Tibial nerve (tissue), 3 donors: ENCODE measurements around the gene TPD52L2.

Experiments used
- POLR2A ChIP-seq, 2 donors: fragments of 450-650 bp; IDR thresholded peaks; one replicate each; pipeline ENCODE4 v1.6.1; 2017; ENCODE audit warnings: antibody characterized with exemption in 2 of 2, mild to moderate bottlenecking in 2 of 2, moderate library complexity in 2 of 2
- TF ChIP-seq, protein P1 (sequence below), 5 experiments: fragments of 200-600 bp in 3 of 5; fragments of 450-650 bp in 2 of 5; sonication (generic) in 3 of 5; IDR thresholded peaks; one replicate each; pipeline ENCODE4 v1.5.1; 2016 to 2019; ENCODE audit warnings: antibody characterized with exemption in 5 of 5, mild to moderate bottlenecking in 3 of 5, moderate library complexity in 2 of 5

DNA sequence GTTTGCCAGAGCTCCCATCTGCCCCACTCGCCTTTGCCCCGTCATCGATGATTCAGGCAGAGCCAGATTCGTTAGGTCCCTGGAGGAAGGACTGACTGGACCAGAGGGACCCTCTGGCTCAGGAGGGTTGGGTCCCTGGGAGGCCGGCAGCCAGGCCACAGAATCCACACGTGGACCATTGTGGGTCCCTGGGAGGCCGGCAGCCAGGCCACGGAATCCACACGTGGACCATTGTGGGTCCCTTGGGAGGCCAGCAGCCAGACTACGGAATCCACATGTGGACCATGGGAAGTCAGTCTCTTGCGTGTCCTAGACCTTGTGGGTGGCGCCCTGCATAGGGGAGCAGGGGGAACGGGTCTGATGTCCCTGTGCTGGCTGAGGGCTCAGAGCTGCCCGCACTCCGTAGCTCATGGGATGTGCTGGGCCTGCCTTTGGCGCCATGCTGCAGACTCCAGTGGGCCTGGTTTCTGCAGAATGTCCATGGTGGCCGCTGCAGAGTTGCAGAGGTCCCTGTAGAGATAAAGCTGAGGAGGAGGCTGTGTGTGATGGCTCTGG lies 67.6 kb downstream of the TPD52L2 start:
- TF ChIP-seq, protein P1, sequence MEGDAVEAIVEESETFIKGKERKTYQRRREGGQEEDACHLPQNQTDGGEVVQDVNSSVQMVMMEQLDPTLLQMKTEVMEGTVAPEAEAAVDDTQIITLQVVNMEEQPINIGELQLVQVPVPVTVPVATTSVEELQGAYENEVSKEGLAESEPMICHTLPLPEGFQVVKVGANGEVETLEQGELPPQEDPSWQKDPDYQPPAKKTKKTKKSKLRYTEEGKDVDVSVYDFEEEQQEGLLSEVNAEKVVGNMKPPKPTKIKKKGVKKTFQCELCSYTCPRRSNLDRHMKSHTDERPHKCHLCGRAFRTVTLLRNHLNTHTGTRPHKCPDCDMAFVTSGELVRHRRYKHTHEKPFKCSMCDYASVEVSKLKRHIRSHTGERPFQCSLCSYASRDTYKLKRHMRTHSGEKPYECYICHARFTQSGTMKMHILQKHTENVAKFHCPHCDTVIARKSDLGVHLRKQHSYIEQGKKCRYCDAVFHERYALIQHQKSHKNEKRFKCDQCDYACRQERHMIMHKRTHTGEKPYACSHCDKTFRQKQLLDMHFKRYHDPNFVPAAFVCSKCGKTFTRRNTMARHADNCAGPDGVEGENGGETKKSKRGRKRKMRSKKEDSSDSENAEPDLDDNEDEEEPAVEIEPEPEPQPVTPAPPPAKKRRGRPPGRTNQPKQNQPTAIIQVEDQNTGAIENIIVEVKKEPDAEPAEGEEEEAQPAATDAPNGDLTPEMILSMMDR (IDR thresholded peaks at IDR 0.05): no peak
- TF ChIP-seq POLR2A (IDR thresholded peaks at IDR 0.05): no peak
